CD4-positive, alpha-beta T cell (primary cell): ENCODE results near the gene GSK3A. TPM values are rescaled to one million over a fixed set of nuclear protein-coding genes. Genes with fewer than 3 reads are reported as not detected.

Experiments
- ATAC-seq: fragments of 200-7000 bp; cut with Tn5 transposase; one replicate; pipeline ENCODE4 v1.10.0; 2022; ENCODE audit warnings: mild to moderate bottlenecking; ENCODE audit not compliant: poor library complexity
- CTCF ChIA-PET: fragments of 350-600 bp; sonication (Branson Sonifier 250); formaldehyde crosslinking; loops from one replicate; lab custom pipeline; 2021; ENCODE audit warnings: antibody characterized with exemption, inconsistent platforms; lab: Charles Lee
- POLR2A ChIA-PET: fragments of 350-600 bp; sonication (Branson Sonifier 250); formaldehyde crosslinking; loops from one replicate; lab custom pipeline; 2021; ENCODE audit warnings: antibody characterized with exemption, inconsistent platforms; lab: Charles Lee
- DNase-seq, 14 experiments: peaks; one replicate each; pipeline ENCODE4 v3.0.0-alpha.2; 2013 to 2020; ENCODE audit warnings: mixed read lengths in 2 of 14
- H3K27ac ChIP-seq, 2 donors: one replicate each; pipeline versions ENCODE4 v1.5.1 to v1.7.0; 2013; ENCODE audit warnings: low read length in 2 of 2, low read depth in 1 of 2, mild to moderate bottlenecking in 1 of 2
- H3K27me3 ChIP-seq, 2 experiments: 1 replicate in 1 of 2; 2 replicates in 1 of 2; pipeline versions ENCODE4 v1.6.1 to v1.7.0; 2013; ENCODE audit warnings: low read length in 2 of 2, control low read depth in 1 of 2, mild to moderate bottlenecking in 1 of 2, moderate library complexity in 1 of 2; ENCODE audit not compliant: insufficient read depth in 2 of 2, control insufficient read depth in 1 of 2
- H3K36me3 ChIP-seq: one replicate; pipeline ENCODE4 v1.6.1; 2013; ENCODE audit warnings: low read length, control low read depth; ENCODE audit not compliant: insufficient read depth
- H3K4me1 ChIP-seq: one replicate; pipeline ENCODE4 v1.6.1; 2013; ENCODE audit warnings: low read length, control low read depth; ENCODE audit not compliant: insufficient read depth
- H3K4me3 ChIP-seq: one replicate; pipeline ENCODE4 v1.5.1; 2013; ENCODE audit warnings: mild to moderate bottlenecking, low read length, moderate library complexity
- H3K9me3 ChIP-seq, 2 experiments: 1 replicate in 1 of 2; 2 replicates in 1 of 2; pipeline versions ENCODE4 v1.6.1 to v1.7.0; 2013; ENCODE audit warnings: low read length in 2 of 2, mild to moderate bottlenecking in 2 of 2, control low read depth in 1 of 2, moderate library complexity in 1 of 2; ENCODE audit not compliant: control insufficient read depth in 1 of 2, insufficient read depth in 1 of 2
- H3K27ac Mint-ChIP-seq: one replicate; pipeline ENCODE4 v1.8.0; 2020; ENCODE audit warnings: mixed read lengths
- H3K27me3 Mint-ChIP-seq: one replicate; pipeline ENCODE4 v1.8.0; 2021; ENCODE audit warnings: mixed read lengths
- H3K36me3 Mint-ChIP-seq: one replicate; pipeline ENCODE4 v1.8.0; 2021; ENCODE audit warnings: low read depth, mixed read lengths
- H3K4me1 Mint-ChIP-seq: one replicate; pipeline ENCODE4 v1.8.0; 2021; ENCODE audit warnings: low read depth, mixed read lengths
- H3K4me3 Mint-ChIP-seq: one replicate; pipeline ENCODE4 v1.8.0; 2020; ENCODE audit warnings: mild to moderate bottlenecking, mixed read lengths
- H3K9me3 Mint-ChIP-seq: one replicate; pipeline ENCODE4 v1.8.0; 2020; ENCODE audit warnings: mixed read lengths
- intact Hi-C, 2 experiments: fragments of 100-400 bp; cut with DNase I in 1 of 2; cut with micrococcal nuclease in 1 of 2; formaldehyde crosslinking; loops; one replicate each; pipeline versions ENCODE4 v1.15.1 to v1.9.0; 2023 to 2025; cut with DNase I, micrococcal nuclease
- total RNA-seq, 174 experiments: library from RNA in 2 of 174; stranded (reverse) in 2 of 174; gene quantifications; one replicate each; pipeline ENCODE4 v1.2.3 and lab custom pipeline; 2021 to 2026
- TF ChIP-seq, protein P1 (sequence below): fragments of 200-600 bp; IDR thresholded peaks from one replicate; pipeline ENCODE4 v1.8.0; 2022; ENCODE audit warnings: antibody characterized with exemption, mild to moderate bottlenecking

Gene GSK3A
- total RNA-seq, 2 experiments from 2014 or later: 13.6 to 13.9 TPM

DNA sequence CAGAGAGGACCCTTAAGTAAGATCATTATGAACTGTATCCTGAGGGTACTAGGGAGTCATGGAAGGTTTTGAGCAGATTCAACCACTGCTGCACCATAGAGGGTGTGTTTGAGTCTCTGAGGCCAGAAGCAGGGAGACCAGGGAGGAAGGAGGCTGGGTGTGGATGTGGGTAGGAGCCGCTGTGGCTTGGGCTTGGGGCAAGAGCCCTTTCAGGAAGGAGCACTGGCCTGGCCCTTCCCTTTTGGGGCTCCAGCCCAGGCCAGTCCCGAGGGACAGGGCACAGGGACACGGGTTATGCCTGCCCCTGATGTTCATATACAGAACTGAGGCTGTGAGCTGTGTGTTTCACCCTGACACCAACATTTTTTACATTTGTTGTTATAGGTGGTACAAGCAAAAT, 33.9 kb upstream of the GSK3A start:
- Mint-ChIP-seq H3K36me3 (peaks cover 25% of the 10 kb centered on the region), H3K9me3 (no peaks in the 10 kb centered on the region), H3K27ac (peak overlapping the region; percentile 57), H3K4me3 (peak overlapping the region; percentile 11), H3K27me3 (no peaks in the 10 kb centered on the region), H3K4me1 (peaks cover 41% of the 10 kb centered on the region)
- DNase-seq (peak in 2 of 14 experiments; percentile 2 to 34), ATAC-seq (no peak)
- no peaks in the 10 kb centered on the region for H3K9me3 ChIP-seq
- intact Hi-C loops: no loop called here
- CTCF ChIA-PET: no interaction called here
- no peak overlapping the region for H3K4me3 ChIP-seq
- peaks cover 78% of the 10 kb centered on the region for H3K4me1 ChIP-seq
- peaks cover 35% of the 10 kb centered on the region for H3K36me3 ChIP-seq
- no peak overlapping the region for H3K27ac ChIP-seq
- H3K27me3 ChIP-seq: no peaks in the 10 kb centered on the region
- POLR2A ChIA-PET: no interaction called here
- TF ChIP-seq, protein P1, sequence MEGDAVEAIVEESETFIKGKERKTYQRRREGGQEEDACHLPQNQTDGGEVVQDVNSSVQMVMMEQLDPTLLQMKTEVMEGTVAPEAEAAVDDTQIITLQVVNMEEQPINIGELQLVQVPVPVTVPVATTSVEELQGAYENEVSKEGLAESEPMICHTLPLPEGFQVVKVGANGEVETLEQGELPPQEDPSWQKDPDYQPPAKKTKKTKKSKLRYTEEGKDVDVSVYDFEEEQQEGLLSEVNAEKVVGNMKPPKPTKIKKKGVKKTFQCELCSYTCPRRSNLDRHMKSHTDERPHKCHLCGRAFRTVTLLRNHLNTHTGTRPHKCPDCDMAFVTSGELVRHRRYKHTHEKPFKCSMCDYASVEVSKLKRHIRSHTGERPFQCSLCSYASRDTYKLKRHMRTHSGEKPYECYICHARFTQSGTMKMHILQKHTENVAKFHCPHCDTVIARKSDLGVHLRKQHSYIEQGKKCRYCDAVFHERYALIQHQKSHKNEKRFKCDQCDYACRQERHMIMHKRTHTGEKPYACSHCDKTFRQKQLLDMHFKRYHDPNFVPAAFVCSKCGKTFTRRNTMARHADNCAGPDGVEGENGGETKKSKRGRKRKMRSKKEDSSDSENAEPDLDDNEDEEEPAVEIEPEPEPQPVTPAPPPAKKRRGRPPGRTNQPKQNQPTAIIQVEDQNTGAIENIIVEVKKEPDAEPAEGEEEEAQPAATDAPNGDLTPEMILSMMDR: no peak

DNA sequence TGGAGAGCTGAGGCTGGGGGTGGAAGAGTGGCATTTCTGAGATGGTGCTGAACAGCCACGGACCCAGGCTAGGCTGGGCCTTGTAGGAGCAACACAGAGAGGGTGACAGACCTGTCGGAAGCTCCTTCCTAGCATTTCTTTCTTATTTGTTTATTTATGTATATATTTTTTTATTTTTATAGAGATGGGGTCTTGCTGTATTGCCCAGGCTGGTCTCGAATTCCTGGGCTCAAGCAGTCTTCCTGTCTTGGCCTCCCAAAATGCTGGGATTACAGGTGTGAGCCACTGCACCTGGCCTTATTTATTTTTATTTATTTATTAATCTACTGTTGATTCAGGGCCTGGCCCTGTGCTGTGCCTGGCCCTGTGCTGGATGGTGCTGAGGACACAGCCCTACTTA, 33.1 kb upstream of the GSK3A start:
- no peak for DNase-seq
- peaks cover 47% of the 10 kb centered on the region for H3K4me1 Mint-ChIP-seq
- H3K27me3 Mint-ChIP-seq: no peaks in the 10 kb centered on the region
- no peaks in the 10 kb centered on the region for H3K9me3 Mint-ChIP-seq
- peak overlapping the region; percentile 69 for H3K27ac Mint-ChIP-seq
- H3K4me1 ChIP-seq: peaks cover 78% of the 10 kb centered on the region
- intact Hi-C loops: no loop called here
- TF ChIP-seq, protein P1: no peak
- H3K4me3 ChIP-seq: no peak overlapping the region
- no peaks in the 10 kb centered on the region for H3K9me3 ChIP-seq
- peaks cover 35% of the 10 kb centered on the region for H3K36me3 ChIP-seq
- ChIA-PET CTCF (no interaction called here), POLR2A (no interaction called here)
- peak overlapping the region in 1 of 2 donors; percentile 34 for H3K27ac ChIP-seq
- ATAC-seq: no peak
- peak overlapping the region; percentile 10 for H3K4me3 Mint-ChIP-seq
- H3K36me3 Mint-ChIP-seq: peaks cover 32% of the 10 kb centered on the region
- H3K27me3 ChIP-seq: no peaks in the 10 kb centered on the region

DNA sequence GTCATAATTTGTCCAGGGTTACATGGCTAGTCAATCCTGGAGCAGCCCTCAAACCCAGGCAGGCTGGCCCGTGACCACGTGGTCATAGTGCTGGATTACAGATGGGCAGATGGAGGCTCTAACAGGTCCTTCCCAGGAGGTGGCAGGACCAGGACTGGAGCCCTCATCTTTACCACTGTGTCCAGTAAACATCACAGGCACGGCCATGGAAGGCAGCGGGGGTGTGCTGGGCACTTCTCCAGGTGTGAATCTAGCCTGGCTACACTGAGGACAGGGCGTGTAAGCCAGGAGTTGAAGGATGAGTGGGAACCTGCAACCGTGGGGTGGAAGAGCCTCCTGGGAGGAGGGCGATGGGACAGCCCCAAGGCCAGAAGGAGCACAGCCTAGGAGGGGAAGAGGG, 32.7 kb upstream of the GSK3A start:
- TF ChIP-seq, protein P1: no peak
- H3K4me3 ChIP-seq: no peak overlapping the region
- no peaks in the 10 kb centered on the region for H3K27me3 Mint-ChIP-seq
- peaks cover 81% of the 10 kb centered on the region for H3K4me1 ChIP-seq
- DNase-seq (peak in 1 of 14 experiments; percentile 1), ATAC-seq (no peak)
- H3K4me3 Mint-ChIP-seq: peak overlapping the region; percentile 32
- no peak overlapping the region for H3K27ac ChIP-seq
- POLR2A ChIA-PET: interaction anchor here (0.9 to 1.0 kb wide), 2 partner anchors 8 to 32 kb away, joined by 3 read pairs; partner anchors contain the start of gene GSK3A
- H3K4me1 Mint-ChIP-seq: peaks cover 51% of the 10 kb centered on the region
- CTCF ChIA-PET: no interaction called here
- peaks cover 35% of the 10 kb centered on the region for H3K36me3 Mint-ChIP-seq
- H3K27ac Mint-ChIP-seq: peak overlapping the region; percentile 69
- H3K9me3 Mint-ChIP-seq: no peaks in the 10 kb centered on the region
- intact Hi-C loops: no loop called here
- H3K27me3 ChIP-seq: no peaks in the 10 kb centered on the region
- peaks cover 35% of the 10 kb centered on the region for H3K36me3 ChIP-seq
- H3K9me3 ChIP-seq: no peaks in the 10 kb centered on the region
